ENCODE results near the gene AGRN.
"Not testable (repeated sequence)": the region's sequence is repeated elsewhere in the genome, so short reads cannot be mapped to it uniquely, and the experiment has no call there.

DNA sequence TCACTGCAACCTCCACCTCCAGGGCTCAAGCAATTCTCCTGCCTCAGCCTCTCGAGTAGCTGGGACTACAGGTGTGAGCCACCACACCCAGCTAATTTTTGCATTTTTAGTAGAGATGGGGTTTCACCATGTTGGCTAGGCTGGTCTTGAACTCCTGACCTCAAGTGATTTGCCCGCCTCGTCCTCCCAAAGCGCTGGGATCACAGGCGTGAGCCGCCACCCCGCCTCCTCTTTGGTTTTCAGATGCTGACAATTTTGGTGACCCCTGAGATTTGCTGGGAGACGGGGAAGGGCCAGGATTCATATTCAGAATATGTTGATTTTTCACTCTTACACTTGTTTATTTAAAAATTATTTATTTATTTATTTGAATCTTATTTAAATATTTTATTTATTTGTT, 9.8 kb upstream of the AGRN start:
- TF ChIP-seq POLR2A (IDR thresholded peaks at IDR 0.05; ENCODE audit: low read length); GATA1 (IDR thresholded peaks at IDR 0.05; ENCODE audit: low read depth, low read length): not testable (repeated sequence)

Measured in erythroblast (primary cell).